GM23338 (cell line): ENCODE results near the gene NTM. TPM values are rescaled to one million over a fixed set of nuclear protein-coding genes. Genes with fewer than 3 reads are reported as not detected.

Experiments
- EZH2phosphoT487 ChIP-seq: fragments of 200-600 bp; sonication (generic); IDR thresholded peaks from one replicate; pipeline ENCODE4 v1.8.1; 2018; ENCODE audit warnings: antibody characterized with exemption; ENCODE audit not compliant: unreplicated experiment
- JUNB ChIP-seq: IDR thresholded peaks from one replicate; pipeline ENCODE4 v1.6.1; 2016; ENCODE audit warnings: antibody characterized with exemption; ENCODE audit not compliant: unreplicated experiment
- POLR2AphosphoS5 ChIP-seq: IDR thresholded peaks from 2 replicates; pipeline ENCODE4 v1.6.1; 2016; ENCODE audit warnings: antibody characterized with exemption, low read depth
- REST ChIP-seq: IDR thresholded peaks from one replicate; pipeline ENCODE4 v1.6.1; 2018; ENCODE audit warnings: antibody characterized with exemption; ENCODE audit not compliant: unreplicated experiment
- STAT1 ChIP-seq: IDR thresholded peaks from one replicate; pipeline ENCODE4 v1.6.1; 2016; ENCODE audit warnings: antibody characterized with exemption; ENCODE audit not compliant: unreplicated experiment
- ZNF114 ChIP-seq: fragments of 250-450 bp; sonication (Bioruptor Pico); IDR thresholded peaks from 2 replicates; pipeline ENCODE4 v1.5.0; 2020; ENCODE audit warnings: mild to moderate bottlenecking, moderate library complexity
- ZNF462 ChIP-seq: fragments of 250-450 bp; sonication (Bioruptor Pico); IDR thresholded peaks from 2 replicates; pipeline ENCODE4 v1.5.0; 2020; ENCODE audit warnings: mild to moderate bottlenecking, moderate library complexity
- polyA plus RNA-seq: library from polyadenylated mRNA; unstranded; fragments of >200 nt; fragmentation: Nextera tagmentation; extraction: Ambion mirVana; gene quantifications from 2 replicates; pipeline ENCODE4 v1.2.1, GENCODE V29; 2016
- total RNA-seq: library from RNA; depleted of rRNA; stranded (reverse); fragments of >200 nt; shearing (Covaris generic); gene quantifications from 2 replicates; pipeline ENCODE4 v1.2.3, GENCODE V29; 2014

The NTM gene
- total and polyA plus RNA-seq, 2 experiments from 2014 or later, result 10.6 to 14.6 TPM

DNA sequence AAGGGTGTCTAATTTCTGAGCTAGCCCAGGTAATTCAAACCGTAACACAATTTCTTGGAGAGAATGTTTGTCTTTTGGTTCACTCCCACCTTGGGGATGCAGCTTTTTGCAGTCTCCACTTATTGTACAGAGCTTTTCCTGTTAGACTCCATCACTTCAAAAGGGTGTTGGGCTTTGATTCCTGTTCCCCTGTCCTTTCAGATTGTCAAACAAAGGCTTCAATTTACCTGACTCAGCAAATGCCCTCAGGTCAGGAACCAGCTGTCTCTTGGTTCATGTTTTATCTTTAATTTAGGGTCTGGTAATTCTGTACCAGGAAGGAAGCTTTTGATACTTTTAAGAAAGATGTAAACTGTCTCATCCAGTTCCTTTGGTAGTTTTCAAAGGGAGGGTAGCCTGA, 880.6 kb downstream of the NTM start (continued):
- TF ChIP-seq ZNF462 (CRISPR knock-in tag), result no peak
- TF ChIP-seq JUNB, result no peak
- TF ChIP-seq STAT1, result no peak
- TF ChIP-seq REST, result no peak
- TF ChIP-seq EZH2phosphoT487, result no peak
- TF ChIP-seq POLR2AphosphoS5, result no peak
- no peak for TF ChIP-seq ZNF114 (CRISPR knock-in tag)
